CD4-positive, alpha-beta T cell treated with Interleukin-4 for 4 hours (primary cell): Measurements from ENCODE around the gene C2CD4D.

Experiments used
- DNase-seq: peaks from one replicate; pipeline ENCODE4 v3.0.0-alpha.2; 2020

C2CD4D gene

GRCh38 chr1:151811181-151811580 is 28.4 kb downstream of the C2CD4D start:
- no peak for DNase-seq

DNA sequence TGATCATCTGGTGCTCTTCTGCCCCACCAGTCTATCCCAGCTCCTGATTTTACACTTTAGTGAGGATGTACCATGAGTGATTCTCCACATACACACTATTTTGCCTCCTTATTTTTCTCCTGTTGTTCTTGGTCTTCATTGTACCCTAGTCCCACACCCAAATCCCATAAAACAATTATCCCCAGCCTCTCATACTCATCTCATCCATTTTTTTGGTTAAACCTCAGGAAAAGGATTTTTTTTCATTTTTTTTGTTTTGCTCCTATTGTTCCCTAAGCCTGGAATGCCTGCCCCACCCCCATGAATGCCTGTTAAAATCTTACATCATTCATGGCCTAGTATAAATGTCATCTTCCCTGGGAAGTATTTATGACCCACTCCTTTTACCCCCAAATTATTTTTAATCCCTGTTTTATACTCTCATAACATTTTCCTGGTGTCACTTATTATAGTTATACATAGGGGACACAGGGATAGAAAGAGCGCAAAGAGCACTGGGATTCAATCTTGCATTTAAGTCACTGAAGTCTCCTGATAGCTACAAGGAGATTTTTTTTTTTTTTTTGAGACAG is 29.5 kb downstream of the C2CD4D start:
- no peak for DNase-seq

DNA sequence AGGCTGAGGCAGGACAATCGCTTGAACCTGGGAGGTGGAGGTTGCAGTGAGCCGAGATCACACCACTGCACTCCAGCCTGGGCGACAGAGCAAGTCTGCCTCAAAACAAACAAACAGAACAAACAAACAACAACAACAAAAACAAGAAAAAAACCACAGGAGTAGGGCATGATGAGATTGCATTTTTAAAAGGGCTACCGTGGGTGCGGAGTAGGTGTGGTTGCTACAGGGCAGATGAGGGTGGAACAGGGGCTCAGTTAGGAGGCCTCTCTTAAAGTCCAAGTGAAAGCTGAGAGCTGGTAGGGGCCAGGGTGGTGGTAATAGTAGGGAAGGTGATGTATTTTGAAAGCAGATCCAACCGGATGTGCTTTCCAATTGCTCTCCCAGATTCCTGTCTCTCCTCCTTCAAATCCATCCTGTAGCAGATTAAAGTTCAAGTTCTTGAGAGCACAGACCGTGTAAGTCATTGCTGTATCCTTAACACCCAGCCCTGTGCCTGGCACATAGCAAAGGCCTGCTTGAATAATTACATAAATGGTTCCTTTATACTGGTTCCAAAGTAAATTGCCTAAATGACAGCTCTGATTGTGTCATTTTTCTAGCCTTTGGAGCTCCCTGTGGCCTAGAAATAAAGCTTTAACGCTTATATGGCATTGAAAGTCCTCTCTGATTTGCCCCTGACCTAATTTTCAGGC is 30.2 kb downstream of the C2CD4D start:
- DNase-seq: no peak

DNA sequence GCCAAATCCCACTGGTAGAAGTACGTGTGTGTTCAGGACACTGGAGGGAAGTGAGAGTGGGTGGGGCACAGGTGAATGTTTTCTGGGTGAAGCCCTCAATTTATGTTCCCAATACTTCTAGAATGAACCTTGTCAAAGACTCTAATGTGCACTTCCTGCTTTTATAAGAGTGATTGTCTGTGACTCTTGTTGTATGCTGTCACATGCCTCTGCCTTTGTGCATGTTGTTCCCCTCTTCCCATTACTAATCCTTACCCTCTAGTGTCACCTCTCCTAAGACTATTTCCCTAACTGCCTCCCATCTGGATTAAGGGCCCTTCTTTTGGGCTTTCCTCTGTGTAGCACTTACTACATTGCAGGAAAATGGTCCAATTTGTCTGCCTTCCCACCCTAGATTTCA is 31.9 kb downstream of the C2CD4D start:
- no peak for DNase-seq

GRCh38 chr1:151807131-151807530 is 32.5 kb downstream of the C2CD4D start:
- DNase-seq: no peak

GRCh38 chr1:151806170-151806569 is 33.5 kb downstream of the C2CD4D start:
- no peak for DNase-seq

- no peak for DNase-seq
These were observed 34.4 kb downstream of the C2CD4D start, which contains the start of gene LINGO4 for GRCh38 chr1:151805066-151805820. TSS of gene LINGO4 (minus strand) at chr1:151805419. CDS start at chr1:151802704, 2,715 bp downstream.

DNA sequence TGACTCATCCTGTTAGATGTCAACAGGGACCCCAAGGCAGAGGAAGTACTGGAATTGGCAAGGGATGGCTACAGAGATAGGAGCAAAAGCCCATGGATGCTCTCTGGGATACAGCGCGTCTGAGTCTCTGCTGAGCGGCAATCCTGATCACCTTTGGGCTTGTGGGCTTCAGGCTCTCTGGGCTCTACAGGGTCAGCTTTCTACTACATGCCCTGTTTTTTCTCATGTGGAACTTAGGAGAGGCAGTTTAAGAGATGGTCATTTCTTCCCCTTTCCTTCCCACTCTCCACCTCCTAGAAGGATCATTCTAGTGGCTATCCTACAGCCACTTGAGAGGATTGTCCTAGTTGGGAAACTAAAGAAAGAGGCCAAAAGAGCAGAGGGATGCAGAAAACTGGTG is 35.7 kb downstream of the C2CD4D start:
- no peak for DNase-seq

- DNase-seq: no peak
These were observed 36.5 kb downstream of the C2CD4D start for GRCh38 chr1:151803164-151803563.

GRCh38 chr1:151802372-151802771 is 37.2 kb downstream of the C2CD4D start:
- DNase-seq: no peak

GRCh38 chr1:151801846-151802245 is 37.8 kb downstream of the C2CD4D start:
- no peak for DNase-seq

DNA sequence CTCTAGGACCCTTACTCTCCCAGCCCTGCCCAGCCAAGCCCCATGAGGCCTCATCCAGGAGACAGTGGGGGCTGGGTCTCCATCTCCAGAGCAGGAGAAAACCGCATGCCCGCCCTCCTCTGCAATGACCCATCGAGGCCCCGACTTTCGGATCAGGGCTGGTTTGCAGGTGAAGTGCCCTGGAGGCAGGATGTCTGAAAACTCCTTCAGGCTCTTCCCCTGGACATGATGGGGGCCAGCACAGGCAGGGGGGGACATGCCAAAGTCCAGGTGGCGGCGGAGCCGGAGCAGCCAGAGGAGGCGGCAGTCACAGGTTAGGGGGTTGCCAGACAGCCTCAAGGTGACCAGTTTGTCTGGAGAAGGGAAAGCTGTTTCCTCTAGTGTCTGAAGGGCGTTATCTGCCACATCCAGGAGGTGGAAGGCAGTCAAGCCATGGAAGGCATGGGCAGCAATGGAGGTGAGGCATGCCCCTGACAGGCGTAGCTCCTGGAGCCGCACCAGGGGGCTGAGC is 38.3 kb downstream of the C2CD4D start:
- no peak for DNase-seq

GRCh38 chr1:151800830-151801229 is 38.8 kb downstream of the C2CD4D start:
- DNase-seq: no peak

DNA sequence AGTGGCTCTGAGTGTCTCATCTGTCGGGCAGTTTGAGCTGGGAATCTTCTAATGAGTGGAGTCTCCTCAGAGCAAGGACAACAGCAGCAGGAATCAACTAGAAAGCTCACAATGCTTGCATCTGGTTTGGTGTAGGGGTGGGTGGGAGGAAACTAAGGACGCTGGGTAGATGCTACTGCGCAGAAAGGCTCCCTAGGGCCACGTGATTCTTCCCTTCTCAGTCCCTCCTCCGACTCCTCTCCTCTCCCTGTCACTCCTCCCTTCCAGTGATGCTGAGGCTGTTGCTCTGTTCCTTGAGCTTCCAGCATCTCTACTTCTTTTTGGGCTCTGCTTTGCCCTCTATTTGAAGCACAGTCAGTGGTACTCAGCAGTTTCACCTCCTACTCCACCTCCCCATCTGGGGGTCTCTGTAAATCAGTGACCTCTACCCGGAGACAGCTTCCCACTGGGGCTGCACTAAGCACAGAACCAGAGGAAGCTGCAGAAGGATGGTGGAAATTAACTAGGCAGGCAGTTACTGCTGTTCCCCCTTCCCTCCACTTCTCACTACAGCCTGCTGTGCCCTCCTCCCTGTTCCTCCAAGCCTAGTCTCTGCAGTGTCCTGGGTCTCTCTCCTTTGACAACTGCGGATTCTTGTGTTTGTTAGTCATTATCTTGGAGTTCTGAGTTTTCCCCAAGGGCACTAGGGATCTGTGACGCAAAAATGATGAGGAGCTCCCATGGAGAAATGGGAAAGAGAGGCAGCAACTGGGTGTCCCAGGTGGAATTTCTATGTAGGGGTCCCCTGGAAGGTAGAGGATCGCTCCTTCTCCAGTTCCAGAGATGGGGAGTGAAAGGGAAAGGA is 40.2 kb downstream of the C2CD4D start:
- DNase-seq: no peak

GRCh38 chr1:151798571-151798970 is 41.0 kb downstream of the C2CD4D start:
- DNase-seq: no peak

DNA sequence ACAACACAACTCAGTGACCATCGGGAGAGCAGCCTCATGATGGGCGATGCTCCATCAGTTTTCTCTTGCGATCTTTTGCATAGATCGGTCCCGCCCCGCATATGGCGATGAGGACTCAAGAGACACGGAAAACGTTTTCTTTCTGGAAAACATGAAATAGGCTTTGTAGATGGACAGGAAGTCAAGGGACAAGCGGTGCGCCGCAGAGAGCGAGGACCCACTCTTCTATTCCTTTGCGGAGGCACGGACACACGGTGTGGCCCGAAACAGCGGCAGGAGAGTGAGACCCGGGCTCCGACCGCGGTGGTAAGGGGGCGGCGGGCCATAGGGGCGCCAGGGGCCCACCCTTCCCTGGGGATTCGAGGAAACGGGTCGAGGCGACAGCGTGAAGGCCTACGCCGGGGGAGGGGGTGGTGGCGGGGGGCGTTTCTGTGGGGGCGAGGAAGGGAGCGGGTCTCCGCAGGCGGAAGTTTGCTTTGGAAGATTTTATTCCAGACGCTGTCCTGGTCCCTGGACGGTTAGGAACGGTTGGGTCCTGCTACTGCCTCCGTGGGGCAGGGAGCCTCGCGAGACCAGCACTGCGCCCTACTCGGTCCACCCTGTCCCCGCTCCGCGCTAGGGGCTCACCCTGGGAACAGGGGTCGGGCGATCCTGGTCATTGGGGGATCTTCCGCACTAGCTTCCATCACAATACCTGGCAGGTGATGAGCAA is 48.5 kb downstream of the C2CD4D start:
- no peak for DNase-seq

DNA sequence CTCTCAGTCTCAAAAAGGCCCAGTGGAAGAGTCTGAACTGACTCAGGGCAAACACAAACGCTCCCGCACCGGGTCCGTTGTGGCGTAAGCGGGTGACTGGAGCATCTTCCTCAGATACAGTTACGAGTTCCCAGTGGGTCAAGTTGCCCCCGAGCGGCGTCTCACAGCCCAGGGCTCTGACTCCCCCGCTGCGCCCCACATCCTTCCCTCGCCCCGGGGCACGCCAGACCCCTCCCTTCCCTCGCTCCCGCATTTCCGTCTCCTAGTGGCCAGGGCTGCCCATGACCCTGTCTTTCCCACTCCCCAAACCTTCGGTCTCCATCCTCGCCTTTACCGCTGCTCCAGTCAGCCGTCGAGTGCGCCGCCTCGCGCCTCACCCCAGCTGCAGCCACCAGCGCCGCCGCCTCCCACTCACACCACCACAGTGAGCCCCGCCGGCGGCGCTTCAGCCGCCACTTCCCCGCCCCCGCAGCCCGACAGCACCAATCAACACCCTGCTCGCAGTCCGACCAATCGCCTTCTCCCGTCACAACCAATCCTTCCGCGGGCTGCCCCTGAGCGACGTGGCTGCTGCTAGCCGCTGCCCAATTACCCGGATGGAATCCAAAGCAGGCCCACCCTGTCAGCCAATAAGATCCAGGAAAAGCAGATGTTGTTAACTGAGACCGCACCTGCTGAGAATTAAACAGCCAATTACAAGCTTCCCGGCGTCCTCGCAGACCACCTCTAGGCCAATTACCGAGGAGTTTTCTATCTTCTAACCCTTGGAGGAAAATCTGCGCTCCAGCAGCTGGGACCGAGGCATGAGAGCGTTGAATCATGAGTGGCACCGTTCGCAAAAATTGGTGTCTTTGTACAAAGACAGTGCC is 49.3 kb downstream of the C2CD4D start, which contains the start of gene TDRKH:
TSS of gene TDRKH (minus strand) at position 430 of the 869 bp plus-strand sequence. CDS start 7,478 bp downstream, outside the sequence.
- peak; percentile 99 for DNase-seq
